GM19035 (cell line): ENCODE results near the gene GNAQ.
"Not testable (repeated sequence)": the region's sequence is repeated elsewhere in the genome, so short reads cannot be mapped to it uniquely, and the experiment has no call there.

ENCODE experiments used
- ATAC-seq: cut with Tn5 transposase; IDR thresholded peaks from one replicate; pipeline ENCODE4 v1.9.1; 2021; ENCODE audit not compliant: unreplicated experiment

GNAQ gene

GRCh38 chr9:77793849-77794248 lies 237.8 kb downstream of the GNAQ start:
- ATAC-seq: no peak

GRCh38 chr9:77789891-77790290 lies 241.7 kb downstream of the GNAQ start:
- no peak for ATAC-seq

- no peak for ATAC-seq
These were observed 246.3 kb downstream of the GNAQ start for GRCh38 chr9:77785341-77785740.

DNA sequence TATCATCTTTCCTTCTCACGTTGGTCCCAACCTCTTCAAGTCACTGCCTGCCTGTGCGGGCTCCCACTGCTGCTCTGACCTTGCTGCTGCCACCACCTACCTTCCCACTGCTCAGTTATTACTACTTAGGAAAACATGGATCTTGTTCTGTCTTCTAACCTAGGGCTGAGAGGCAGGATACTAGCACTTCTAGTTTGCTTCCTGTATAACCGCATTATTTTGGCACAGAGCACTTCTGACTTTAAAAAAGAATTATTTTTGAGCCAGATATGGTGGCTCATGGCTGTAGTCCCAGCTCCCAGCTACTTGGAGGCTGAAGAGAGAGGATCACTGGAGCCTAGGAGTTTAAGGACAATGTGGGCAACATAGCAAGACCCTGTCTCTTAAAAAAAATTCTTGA lies 248.1 kb downstream of the GNAQ start:
- ATAC-seq: no peak

DNA sequence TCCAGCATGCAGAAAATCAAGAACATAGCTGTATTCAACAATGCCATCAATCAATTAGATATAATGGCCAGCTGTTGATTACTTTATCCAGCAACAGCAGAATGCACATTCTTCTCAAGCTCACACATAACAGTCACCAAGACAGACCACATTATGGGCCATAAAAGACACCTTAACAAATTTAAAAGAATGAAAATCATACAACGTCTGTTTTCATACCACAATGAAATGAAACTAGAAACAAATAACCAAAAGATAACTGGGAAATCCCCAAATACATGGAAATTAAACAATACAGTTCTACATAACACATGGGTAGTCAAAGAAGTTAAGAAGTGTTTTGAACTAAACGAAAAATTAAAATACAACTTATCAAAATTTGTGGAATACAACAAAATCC lies 252.6 kb downstream of the GNAQ start:
- ATAC-seq: no peak

DNA sequence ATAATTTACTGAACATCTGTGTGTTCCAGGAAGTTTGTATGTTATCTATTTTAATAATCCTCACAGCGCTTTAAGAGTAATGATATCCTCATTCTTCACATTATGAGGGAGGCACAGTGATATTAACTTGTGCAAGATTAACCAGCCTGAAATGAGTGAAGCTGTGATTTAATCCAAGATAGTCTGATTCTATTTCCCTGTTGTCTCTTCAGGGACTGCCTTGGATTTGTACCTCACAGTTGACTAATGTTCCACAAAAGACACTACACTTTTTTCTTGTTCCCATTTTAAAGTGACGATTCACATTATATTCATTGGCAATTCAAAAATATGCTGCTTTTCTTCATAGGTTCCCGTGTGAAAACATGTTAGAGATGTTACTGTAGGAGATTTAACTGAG lies 258.2 kb downstream of the GNAQ start:
- no peak for ATAC-seq

DNA sequence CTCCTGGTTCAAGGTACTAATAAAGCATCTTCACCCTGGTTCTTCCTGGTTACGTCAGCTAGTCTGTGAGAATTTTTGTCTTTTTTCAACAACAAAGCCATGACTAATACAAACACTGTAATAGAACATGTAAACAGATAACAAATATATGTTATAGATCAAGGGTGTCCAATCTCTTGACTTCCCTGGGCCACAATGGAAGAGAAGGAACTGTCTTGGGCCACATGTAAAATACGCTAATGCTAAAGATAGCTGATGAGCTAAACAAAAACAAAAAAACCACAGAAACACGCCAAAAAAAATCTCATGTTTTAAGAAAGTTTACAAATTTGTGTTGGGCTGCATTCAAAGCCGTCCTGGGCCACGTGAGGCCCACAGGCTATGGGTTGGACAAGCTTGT lies 259.0 kb downstream of the GNAQ start:
- no peak for ATAC-seq

DNA sequence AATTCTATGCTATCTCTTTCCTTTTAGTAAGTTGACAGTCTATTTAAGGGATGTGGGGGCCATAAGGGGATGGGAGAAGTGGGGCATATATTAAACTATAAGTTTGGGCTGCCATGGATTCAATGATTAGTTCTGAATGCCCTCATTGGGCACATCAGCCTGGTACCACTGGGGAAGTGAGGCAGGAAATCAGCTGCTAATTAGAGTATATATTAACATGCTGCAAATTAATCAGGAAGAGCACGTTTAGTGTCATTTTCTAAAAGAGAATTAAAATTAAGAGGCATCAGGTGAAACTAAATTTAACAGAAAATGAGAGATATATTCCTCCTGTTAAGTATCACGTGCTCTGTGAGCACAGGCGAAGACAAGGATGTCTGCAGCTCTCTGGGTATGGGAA lies 260.4 kb downstream of the GNAQ start:
- no peak for ATAC-seq

DNA sequence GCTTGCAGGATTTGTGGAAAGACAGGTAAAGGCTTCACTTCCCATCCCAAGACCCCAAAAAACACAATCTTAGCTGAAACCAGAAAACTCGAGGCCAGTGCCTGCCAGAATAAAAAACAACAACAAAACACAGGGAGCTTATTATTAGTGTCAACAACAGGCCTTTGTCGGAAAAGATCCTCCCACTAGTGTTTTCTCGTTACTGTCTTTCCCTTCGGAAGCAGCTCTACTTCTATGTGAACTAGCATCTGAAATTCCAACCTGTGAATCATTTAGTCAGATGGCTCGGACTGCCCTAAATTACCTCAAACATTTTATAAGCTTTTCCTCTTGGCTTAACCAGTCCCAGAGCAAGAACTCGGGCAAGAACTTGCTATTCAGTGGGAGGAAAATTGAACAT lies 261.3 kb downstream of the GNAQ start:
- ATAC-seq: no peak

GRCh38 chr9:77769246-77769645 lies 262.4 kb downstream of the GNAQ start:
- no peak for ATAC-seq

- no peak for ATAC-seq
These were observed 265.0 kb downstream of the GNAQ start for GRCh38 chr9:77766587-77766986.

DNA sequence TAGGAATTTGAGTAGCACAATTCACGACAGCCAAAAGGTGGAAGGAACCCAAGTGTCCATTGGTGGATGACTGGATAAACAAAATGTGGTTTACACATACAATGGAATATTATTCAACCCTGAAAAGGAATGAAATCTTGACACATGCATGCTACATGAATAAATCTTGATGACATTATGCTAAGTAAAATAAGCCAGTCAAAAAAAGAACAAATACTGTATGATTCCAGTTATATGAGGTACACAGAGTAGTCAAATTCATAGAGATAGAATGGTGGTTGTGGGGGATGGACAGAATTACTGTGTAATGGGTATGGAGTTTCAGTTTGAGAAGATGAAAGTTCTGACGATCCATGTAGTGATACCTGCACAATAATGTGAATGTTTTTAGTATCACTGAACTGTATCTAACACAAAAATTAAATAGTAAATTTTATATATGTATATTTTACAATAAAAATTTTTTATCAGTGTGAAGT lies 265.8 kb downstream of the GNAQ start:
- ATAC-seq: no peak

GRCh38 chr9:77764894-77765780 lies 266.5 kb downstream of the GNAQ start:
- ATAC-seq: no peak

DNA sequence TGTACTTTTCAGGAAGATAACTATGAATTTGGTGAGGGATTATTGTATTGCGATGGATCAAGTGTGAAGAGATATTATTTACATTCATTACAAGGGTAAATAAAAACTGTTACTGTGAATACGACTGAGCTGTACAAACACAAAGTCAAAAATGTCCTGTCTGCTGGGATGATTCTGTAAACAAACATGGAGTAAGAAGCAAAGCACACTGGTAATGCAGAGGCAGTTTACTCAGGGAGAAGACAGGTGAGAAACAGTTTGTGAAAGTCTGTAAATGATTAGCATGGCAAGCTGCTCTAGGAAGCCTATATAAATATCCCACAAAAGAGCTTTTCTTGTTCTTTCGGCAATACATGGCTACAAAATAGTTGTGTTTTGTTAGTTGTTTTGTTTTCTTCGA lies 268.0 kb downstream of the GNAQ start:
- ATAC-seq: no peak

DNA sequence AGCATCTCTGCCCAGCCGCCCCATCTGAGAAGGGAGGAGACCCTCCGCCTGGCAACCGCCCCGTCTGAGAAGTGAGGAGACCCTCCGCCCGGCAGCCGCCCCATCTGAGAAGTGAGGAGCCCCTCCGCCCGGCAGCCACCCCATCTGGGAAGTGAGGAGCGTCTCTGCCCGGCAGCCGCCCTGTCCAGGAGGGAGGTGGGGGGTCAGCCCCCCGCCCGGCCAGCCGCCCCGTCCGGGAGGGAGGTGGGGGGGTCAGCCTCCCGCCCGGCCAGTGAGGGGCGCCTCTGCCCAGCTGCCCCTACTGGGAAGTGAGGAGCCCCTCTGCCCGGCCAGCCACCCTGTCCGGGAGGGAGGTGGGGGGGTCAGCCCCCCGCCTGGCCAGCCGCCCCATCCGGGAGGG lies 270.7 kb downstream of the GNAQ start:
- not testable (repeated sequence) for ATAC-seq

DNA sequence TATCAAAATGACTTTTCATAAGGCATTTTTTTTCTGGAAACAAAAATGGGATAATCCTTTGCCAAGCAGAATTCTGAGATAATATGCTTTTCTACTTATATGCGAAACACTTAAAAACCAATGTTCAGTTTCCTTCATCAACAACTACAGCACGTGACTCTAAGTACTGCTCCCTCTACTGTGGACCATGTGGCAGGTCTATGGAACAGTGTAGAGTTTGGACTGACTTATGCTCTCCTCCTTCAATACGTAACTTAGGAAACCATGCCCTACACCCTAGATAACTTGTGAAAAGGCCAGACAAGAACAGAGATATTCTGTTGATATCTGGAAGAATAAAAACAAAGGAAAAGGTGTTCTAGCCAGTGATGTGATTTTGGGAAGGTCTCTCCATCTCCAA lies 272.2 kb downstream of the GNAQ start:
- no peak for ATAC-seq

DNA sequence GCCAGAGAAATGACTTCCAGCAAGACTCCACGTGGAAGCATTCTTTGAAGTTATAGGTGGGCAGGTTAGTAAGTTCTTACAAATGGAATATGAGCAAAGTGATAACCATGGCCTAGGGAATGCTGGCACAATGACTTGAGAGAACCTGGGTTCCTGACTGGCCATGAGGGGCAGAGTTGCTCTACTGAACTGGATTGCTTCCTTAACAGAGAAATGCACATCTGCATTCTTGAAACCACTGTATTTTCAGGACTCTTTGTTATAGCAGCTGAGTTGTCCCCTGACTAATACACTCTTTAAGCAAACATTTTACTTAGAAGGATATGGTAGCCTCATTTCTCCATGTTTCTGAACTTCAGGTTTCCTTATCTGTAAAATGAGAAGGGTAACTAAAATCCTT lies 275.2 kb downstream of the GNAQ start:
- ATAC-seq: no peak

DNA sequence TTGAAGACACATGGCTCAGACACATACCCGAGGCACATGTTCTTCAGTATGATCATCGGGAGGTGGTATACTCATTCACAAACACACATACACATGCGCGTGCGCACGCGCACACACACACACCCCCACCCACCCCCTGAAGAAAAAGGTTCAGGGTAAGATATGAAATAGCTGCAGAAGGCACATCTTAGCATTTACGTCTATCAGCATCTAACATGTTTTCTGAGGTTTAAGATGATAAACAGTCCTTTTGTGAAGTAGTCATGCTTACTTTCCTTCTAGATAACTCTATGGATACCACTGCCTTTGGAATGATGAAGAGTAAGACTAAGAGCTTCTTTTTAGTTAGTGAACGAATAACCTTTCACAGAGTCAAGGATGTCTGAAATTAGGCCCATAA lies 278.4 kb downstream of the GNAQ start:
- ATAC-seq: no peak

GRCh38 chr9:77752554-77752953 lies 279.1 kb downstream of the GNAQ start:
- no peak for ATAC-seq

DNA sequence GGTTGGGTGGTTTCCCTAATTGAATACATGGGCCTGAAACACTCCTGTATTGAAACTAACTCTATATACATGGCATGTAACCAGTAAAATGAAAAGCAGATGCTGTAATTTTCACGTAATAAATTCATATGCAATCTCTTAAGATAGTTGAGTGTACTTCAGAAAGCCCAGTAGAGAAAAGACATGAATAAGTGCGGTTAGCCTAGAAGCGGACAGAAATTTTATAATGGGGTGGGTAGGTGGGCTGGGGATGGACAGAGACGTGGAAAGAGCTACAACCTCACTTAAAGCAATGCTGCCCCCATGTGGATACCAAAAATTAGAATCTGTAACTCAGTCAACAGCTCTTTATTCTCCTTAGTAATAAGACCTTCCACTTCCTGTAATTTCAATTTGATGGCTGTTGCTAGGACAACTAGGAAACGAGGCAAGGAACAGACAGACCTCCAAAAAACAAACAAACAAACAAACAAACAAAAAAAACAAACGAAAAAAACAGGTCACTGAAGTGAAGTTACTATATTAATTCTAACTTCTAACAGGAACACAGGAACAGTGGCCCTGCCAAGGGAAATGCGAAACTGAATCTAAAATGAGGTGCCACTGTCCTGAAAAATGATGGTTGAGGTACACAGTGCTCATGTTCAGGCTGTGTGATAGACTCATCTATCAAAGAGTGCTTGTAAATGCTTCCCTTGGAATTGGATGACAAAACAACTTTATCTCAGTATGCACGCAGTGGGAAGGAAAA lies 280.1 kb downstream of the GNAQ start:
- no peak for ATAC-seq

GRCh38 chr9:77750981-77751340 lies 280.6 kb downstream of the GNAQ start:
- no peak for ATAC-seq

- no peak for ATAC-seq
These were observed 281.3 kb downstream of the GNAQ start for GRCh38 chr9:77750284-77750683.
